Stimulated activated CD8-positive, alpha-beta memory T cell treated with anti-CD3 and anti-CD28 coated beads, Interleukin-15, amount 100 ng/mL, for 4 hours (primary cell): ENCODE data around the gene PDZD11.
"Not testable (repeated sequence)": the region's sequence is repeated elsewhere in the genome, so short reads cannot be mapped to it uniquely, and the experiment has no call there.

ENCODE experiments used
- DNase-seq, 2 donors: peaks; one replicate each; pipeline ENCODE4 v3.0.0-alpha.2; 2020; ENCODE audit warnings: low read depth in 2 of 2

PDZD11 gene

GRCh38 chrX:70257423-70258288 is 32.1 kb downstream of the PDZD11 start:
- no peak for DNase-seq

GRCh38 chrX:70255452-70255851 is 34.3 kb downstream of the PDZD11 start:
- DNase-seq = no peak

- DNase-seq = no peak
Measured at GRCh38 chrX:70254909-70255308, 34.8 kb downstream of the PDZD11 start.

- DNase-seq = no peak
Measured at GRCh38 chrX:70254063-70254400, 35.7 kb downstream of the PDZD11 start.

- DNase-seq = no peak
Measured at GRCh38 chrX:70253377-70254062, 36.2 kb downstream of the PDZD11 start.

GRCh38 chrX:70252491-70252890 is 37.2 kb downstream of the PDZD11 start:
- no peak for DNase-seq

- no peak for DNase-seq
Measured at GRCh38 chrX:70247252-70247651, 42.5 kb downstream of the PDZD11 start.

- DNase-seq = no peak
Measured at GRCh38 chrX:70244881-70245280, 44.8 kb downstream of the PDZD11 start.

- not testable (repeated sequence) for DNase-seq
Measured at GRCh38 chrX:70243601-70244000, 46.1 kb downstream of the PDZD11 start.

GRCh38 chrX:70241501-70241900 is 48.2 kb downstream of the PDZD11 start:
- no peak for DNase-seq

- no peak for DNase-seq
Measured at GRCh38 chrX:70240751-70241150, 49.0 kb downstream of the PDZD11 start.
